ENCODE data around the gene CXCL14. TPM values are rescaled to one million over a fixed set of nuclear protein-coding genes. Genes with fewer than 3 reads are reported as not detected.

Gene CXCL14
- total RNA-seq, 1 experiment from 2014 or later: not detected

DNA sequence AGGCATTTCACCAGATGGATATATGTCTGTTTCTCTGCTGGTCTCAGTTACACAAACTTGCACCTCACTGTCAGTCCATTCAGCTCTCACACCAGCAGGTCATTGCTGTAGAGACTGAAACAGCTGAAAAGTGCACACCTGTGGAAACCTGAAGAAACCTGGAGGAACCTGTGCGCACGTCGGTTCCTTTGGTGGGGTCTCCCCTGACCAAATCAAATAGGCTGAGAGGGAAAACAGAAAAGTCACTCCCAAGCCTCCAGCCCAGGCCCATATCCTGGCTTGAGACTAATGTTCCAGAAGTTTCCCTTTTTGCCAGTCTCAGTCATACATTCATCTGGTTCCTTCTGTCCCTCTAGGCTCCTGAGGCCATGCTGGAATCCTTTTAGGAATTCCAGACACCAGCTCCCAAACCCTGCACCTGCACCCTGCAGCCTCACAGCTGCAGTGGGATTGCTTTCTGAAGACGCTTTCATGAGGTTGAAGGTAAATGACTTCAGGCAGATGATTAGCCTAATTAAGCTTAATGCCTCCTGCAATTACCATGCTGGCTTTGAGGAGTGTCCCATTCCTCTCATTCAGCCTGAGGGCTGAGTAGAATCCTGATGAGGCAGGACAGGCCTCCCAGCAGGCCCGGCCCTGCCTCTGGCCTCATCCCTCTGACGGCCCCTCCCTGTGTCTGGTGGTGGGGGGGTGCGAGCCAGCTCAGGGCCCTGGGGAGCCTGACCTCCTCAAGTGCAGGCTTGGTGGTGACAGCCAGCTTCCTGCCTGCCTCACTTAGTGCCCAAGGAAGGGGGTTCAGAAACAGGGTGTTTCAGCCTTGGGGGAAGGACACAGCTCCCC, 24.3 kb upstream of the CXCL14 start (continued):
- TF ChIP-seq ZBTB33 (IDR thresholded peaks at IDR 0.05; ENCODE audit: extremely low read depth, insufficient replicate concordance, low read length): no peak
- no peak for TF ChIP-seq ELF1 (IDR thresholded peaks at IDR 0.05; ENCODE audit: borderline replicate concordance, low read depth)
- TF ChIP-seq ATF3 (IDR thresholded peaks at IDR 0.05): no peak
- no peak for TF ChIP-seq FOSL1 (IDR thresholded peaks at IDR 0.05; ENCODE audit: low read depth)
- TF ChIP-seq SRF (IDR thresholded peaks at IDR 0.05; ENCODE audit: low read depth): no peak

- Histone ChIP-seq H3K4me2 (ENCODE audit: low read length) (no peak overlapping the region), H3K9ac (ENCODE audit: low read length) (no peak overlapping the region), H4K20me1 (ENCODE audit: insufficient read depth) (no peaks in the 10 kb centered on the region), H3K9me3 (ENCODE audit: control insufficient read depth in 1 of 2, insufficient read depth in 1 of 2, low read depth in 1 of 2, low read length in 2 of 2) (no peaks in the 10 kb centered on the region), H3K79me2 (ENCODE audit: insufficient read depth, low read length) (no peaks in the 10 kb centered on the region), H3K36me3 (ENCODE audit: control insufficient read depth in 1 of 2, insufficient read depth in 2 of 2, low read length in 2 of 2) (no peaks in the 10 kb centered on the region), H2AFZ (ENCODE audit: low read depth, low read length, poor library complexity, severe bottlenecking) (no peak overlapping the region), H3K27ac (ENCODE audit: low read depth, low read length) (no peak overlapping the region), H3K27me3 (ENCODE audit: insufficient read depth, low read length) (peaks cover 18% of the 10 kb centered on the region), H3K4me1 (ENCODE audit: control insufficient read depth in 1 of 2, insufficient read depth in 2 of 2, low read length in 2 of 2) (no peaks in the 10 kb centered on the region), H3K9me2 (ENCODE audit: insufficient read depth) (no peaks in the 10 kb centered on the region), H3K4me3 (replicated peaks in 1 of 2; ENCODE audit: low read depth in 1 of 2, low read length in 2 of 2) (no peak overlapping the region)
- DNase-seq (ENCODE audit: low read depth, low spot score) (no peak), ATAC-seq (no peak)
- POLR2A ChIA-PET: no interaction called here
- RAD21 ChIA-PET (ENCODE audit: low non-redundant PET in 1 of 2, low total read pairs in 2 of 2, uncharacterized antibody in 2 of 2, unreplicated experiment in 2 of 2): no interaction called here
- CTCF ChIA-PET: no interaction called here
- intact Hi-C loops (cut with micrococcal nuclease): no loop called here
- BruUV-seq (replicated peaks): no TSS peak
- TF ChIP-seq POLR2AphosphoS5 (IDR thresholded peaks at IDR 0.05; ENCODE audit: low read depth, low read length) (no peak), ZNF274 (IDR thresholded peaks at IDR 0.05; ENCODE audit: low read depth, low read length) (no peak), EZH2phosphoT487 (IDR thresholded peaks at IDR 0.05; ENCODE audit: borderline replicate concordance) (no peak), ELF1 (IDR thresholded peaks at IDR 0.05; ENCODE audit: borderline replicate concordance, low read depth) (no peak), EGR1 (IDR thresholded peaks at IDR 0.05; ENCODE audit: low read depth) (no peak), SRF (IDR thresholded peaks at IDR 0.05; ENCODE audit: low read depth) (no peak), JUND (IDR thresholded peaks at IDR 0.05) (no peak), MAX (IDR thresholded peaks at IDR 0.05) (no peak)
- TF ChIP-seq, protein P1, sequence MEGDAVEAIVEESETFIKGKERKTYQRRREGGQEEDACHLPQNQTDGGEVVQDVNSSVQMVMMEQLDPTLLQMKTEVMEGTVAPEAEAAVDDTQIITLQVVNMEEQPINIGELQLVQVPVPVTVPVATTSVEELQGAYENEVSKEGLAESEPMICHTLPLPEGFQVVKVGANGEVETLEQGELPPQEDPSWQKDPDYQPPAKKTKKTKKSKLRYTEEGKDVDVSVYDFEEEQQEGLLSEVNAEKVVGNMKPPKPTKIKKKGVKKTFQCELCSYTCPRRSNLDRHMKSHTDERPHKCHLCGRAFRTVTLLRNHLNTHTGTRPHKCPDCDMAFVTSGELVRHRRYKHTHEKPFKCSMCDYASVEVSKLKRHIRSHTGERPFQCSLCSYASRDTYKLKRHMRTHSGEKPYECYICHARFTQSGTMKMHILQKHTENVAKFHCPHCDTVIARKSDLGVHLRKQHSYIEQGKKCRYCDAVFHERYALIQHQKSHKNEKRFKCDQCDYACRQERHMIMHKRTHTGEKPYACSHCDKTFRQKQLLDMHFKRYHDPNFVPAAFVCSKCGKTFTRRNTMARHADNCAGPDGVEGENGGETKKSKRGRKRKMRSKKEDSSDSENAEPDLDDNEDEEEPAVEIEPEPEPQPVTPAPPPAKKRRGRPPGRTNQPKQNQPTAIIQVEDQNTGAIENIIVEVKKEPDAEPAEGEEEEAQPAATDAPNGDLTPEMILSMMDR (IDR thresholded peaks at IDR 0.05 in 2 of 3, conservative IDR thresholded peaks at IDR 0.05 in 1 of 3; ENCODE audit: borderline replicate concordance in 1 of 3, insufficient read depth in 1 of 3, low read depth in 2 of 3, low read length in 2 of 3): no peak
Measured at GRCh38 chr5:135601466-135601865, 22.7 kb upstream of the CXCL14 start.
